HG03439 (cell line): ENCODE data around the gene ZBTB9.
A peak's percentile ranks its signal among the peaks of the same experiment; 100 is the strongest.

ENCODE experiments used
- ATAC-seq: cut with Tn5 transposase; IDR thresholded peaks from one replicate; pipeline ENCODE4 v1.9.1; 2021; ENCODE audit warnings: mild to moderate bottlenecking, moderate library complexity; ENCODE audit not compliant: unreplicated experiment

ZBTB9 gene

DNA sequence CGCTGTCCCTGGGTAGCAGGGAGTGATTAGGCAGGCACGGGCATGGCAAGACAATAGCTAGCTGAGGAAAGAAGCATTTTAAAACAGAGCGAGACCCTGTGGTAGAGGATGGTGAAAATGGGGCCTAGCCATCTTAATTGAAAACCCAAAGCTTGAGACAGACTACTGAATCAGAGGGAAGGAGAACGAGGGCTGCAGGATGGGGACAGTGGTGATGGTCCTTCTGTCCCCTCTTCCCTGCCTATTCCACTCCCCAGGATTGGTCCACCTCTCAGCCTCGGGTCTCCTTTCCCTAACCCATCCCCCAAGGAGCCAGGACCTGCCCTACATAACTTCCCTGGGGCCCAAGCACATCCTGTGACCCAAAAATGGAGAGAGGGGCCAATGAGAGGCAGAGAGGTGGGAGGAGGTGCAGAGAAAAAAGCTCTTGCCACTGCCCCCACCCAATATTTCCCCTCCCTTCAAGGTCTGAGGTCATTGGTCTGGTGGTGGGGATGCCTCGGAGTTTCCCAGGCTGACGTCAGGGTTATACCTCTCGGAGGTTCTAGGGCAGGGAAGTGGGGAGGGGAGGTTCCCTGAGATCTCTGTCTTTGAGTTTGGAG, 35.6 kb upstream of the ZBTB9 start:
- no peak for ATAC-seq

DNA sequence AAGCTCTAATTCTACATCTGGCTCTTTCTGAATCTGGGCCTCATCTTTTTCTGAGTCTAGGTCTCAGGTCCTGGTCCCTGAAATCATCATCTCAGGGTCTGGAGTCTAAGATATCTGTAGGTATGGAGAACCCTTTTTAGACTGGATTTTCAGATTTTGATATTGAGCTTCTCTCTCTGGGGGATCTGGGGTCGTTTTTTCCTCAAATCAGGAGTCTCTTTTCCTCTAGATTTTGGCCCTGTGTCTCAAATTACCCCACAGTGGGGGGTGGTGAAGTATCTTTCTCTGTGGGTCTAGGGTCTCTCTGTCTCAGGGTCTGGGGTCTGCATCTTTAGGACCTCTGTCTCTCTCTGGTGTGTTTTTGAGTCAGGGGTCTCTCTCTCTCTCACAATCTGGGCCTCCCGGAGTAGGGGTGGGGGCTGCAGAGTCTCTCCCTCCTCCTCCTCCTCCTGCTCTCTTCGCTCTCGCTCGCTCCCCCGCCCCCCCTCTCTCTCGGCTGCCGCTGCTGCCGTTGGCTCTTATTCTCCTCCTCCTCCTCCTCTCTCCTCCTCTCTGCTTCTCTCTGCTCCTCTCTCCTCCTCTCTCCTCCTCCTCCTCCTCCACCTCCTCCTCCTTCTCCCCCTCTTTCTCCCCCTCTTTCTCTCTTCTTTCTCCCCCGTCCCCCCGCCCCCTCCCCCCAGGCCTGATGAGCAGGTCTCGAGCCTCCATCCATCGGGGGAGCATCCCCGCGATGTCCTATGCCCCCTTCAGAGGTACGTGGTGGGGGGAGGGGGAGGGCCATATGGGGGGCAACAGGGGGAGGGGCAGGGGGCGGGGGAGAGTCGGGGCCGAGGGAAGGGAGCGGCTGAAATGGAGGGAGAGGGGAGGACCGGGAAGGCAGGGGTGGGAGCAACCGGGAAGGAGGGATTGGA, 34.5 kb upstream of the ZBTB9 start, which contains the start of gene SYNGAP1:
TSS of gene SYNGAP1 (plus strand) at position 486 of the 911 bp plus-strand sequence. CDS start at position 686, 200 bp downstream.
- ATAC-seq, result no peak

DNA sequence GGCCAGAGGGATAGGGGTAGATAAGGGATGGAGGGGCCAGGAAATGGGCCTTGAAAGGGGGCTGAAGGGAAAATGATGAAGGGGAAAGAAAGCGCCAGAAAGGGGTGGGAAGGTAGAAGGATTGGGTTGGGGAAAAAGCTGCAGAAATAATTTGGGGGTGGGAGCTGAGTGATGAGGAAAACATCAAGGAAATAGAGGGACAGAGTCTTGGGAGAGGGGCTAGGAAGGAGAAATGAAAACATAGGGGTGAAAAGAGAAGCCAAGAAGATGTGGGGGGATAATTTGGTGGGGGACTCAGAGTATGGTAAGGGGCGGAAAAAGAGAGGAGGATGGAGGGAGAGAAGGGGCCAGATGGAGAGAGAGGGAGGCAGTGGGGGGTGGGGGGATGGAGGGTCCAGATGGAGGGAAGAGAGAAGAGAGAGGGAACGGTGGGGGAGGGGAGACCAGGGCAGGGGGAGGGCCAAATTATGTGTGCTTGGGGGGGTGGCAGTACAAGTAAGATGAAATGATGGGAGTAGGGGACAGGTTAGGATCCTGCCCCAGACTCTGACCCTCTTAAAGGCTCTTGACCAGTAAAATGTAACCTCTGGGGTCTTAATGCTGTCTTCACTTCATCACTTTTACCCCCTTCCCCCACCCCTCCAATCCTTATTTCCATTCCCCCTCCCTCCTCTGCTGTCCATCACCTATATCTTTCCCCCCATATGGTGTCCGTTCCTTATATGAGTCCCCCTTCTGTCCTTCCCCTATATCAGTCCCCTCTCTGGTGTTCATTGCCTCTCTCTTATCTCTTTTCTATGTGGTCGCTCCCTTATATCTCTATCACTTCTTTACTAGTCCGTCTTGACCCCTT, 33.7 kb upstream of the ZBTB9 start:
- ATAC-seq, result no peak

- no peak for ATAC-seq
Observed at GRCh38 chr6:33421344-33421643, 33.1 kb upstream of the ZBTB9 start.

DNA sequence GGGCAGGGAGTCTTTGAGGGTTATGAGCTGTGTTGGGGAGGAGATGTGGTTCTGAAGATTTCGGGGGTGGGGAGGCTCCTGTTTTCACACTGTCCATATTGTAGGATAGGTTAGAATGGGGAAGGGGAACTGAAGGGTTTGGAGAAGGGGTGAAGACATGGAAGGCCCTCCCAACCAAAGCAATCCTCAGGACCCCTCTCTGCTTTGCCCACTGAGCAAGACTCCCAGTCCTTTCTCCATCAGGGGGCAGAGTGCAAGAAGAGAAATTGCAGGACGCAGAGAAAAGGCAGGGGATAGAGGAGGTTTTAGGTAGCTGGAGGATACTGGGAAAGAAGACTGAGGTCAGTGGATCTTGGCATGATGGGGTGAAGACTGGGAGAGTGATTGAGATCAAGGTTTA, 30.6 kb upstream of the ZBTB9 start:
- ATAC-seq, result no peak

DNA sequence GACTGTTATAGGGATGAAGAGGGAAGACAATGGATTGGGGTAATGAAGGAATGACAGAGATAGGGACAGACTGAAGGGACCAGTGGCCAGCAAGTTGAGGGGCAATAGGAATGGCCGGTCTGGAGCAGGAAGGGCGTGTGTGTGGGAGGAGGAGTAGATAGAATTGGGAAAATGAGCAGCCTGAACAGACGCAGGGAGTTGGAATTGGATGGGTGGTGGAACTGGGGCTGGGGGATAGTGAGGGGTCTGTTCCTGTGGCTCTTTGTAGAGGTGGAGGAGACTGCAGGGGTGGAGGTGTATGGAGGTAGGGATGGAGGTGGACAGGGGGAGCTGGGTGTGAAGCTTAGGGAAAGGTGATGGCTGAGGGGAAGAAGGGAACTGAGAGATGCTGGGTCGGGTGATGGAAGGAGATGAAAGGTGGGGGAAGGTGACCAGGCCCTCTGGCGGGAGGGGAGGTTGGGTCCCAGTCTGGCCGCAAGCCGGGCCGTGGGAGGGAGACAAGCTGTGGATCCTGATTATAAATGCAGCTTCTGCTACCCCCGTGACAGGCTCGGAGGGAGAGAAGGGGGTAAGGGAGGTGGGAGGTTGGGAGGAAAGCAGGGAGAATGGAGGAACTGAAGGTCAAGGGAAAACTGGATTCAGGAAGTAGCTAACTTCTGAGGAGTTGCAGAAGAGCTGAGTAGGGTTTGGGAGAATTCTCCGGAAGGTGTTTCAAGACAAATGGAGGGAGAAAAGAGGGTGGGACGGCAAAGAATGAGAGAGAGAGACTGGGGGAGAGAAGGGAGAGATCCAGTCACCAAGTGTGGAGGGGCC, 29.3 kb upstream of the ZBTB9 start:
- no peak for ATAC-seq

DNA sequence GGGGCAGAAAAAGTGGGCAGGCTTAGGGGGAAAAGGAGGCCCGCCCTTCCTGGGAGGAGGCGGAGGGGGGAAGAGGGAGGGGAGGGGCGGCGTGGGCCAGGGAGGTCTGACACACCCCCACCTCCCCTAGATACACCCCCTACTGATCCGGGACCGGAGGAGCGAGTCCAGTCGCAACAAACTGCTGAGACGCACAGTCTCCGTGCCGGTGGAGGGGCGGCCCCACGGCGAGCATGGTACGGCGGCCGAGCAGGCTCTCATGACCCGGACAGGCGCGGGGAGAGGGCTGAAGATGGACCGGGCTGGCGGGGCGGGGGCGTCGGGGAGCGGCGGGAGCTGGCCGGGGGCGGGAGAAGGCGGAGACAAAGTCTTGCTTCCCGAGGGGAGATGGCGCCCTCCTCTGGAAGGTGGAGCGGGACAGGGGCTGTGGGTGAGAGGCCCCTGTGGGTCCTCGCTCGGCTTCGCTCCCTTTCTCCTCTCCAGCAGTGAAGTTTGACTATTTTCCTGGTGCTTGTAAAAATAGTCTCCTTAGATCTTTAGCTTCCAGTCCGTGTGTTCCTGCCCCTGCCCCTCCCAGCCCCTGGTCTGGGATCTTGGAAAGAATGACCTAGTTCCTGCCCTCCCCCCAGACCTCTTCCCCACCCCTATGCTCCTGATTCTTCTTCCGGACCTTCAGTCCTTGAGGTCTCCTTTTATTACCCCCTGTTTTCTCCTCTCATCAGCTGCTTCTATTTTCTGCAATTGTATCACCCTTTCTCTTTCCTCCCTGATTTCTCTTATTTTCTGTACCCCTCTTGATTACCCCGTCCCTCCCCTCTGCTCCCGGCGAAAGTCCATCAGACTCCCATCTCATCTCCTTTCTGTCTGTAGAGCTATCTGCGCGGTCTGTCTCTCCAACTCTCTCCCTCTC, 28.5 kb upstream of the ZBTB9 start:
- ATAC-seq, result peak; percentile 48

DNA sequence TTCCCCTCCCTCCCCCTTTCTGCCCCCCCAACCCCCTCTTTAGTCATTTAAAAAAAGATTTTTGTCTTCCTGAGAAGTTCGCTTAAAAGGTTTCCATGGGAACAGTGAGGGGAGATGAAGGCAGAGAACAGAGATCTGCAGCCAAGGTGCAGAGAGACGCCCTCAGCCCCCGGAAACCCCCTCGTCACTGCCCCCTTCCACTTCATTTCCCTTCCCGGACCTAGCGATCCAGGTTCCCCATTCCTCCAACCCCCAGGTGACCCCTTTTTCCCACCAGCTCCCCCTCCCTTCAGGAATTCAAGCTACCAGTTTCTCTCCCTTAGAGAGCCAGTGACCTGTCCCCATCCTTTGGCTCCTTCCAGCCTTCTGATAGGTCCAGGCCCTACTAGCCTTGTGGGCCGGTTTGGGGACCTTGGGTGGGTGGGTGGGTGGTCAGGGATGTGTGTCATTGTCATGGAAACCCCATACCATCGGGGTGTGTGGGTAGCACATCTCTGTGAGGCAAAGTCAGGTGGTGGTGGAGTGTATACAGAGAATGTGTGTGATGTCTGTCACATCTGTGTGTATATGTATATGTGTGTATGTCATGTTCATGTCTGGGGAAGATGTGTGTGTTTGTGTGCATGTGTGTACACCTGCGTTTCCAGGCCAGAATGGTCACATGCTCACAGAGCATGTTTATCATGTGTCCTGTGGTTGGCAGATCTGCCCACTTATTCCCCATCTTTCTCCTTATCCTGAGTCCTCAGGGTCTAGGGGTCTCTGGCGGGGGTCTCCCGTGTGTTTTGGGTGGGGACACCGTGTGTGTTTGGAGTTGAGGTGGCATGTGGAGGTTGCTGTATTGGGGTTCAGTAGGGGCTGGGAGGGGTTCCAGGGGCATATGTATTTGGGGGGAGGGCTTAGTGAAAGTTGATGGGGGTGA, 27.5 kb upstream of the ZBTB9 start:
- ATAC-seq, result no peak

DNA sequence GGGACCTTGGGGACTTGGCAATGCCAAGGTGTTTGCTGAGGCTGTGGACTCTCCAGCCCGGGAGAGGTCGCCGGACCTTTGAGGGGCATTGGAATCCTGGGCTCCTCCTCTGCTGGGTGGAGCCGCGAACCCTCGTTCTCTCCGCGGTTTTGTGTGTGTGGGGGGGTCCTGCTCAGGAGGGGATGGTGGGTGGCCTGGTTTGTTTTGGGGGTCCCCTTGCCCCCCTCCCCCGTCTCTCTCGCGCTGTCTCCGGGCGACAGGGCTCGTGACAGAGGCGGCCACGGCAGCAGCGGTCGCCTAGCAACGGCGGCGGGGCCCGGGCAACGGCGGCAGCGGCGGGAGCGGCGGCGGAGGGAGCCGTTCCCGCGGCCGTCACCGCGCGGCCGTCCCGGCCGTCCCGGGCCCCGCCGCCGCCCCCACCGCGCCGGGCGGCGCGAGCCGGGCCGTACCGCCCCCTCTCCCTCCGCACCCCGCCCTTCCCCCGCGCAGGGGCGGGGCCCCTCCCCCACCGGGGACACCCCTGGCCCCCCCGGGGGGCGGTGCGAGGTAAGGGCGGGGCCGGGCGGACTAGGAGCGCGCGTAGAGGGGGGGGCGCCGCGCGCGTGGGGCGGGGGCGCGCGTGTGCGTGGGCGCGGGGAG, 26.7 kb upstream of the ZBTB9 start:
- ATAC-seq, result no peak

- ATAC-seq, result no peak
Observed at GRCh38 chr6:33428224-33428965, 26.0 kb upstream of the ZBTB9 start.

DNA sequence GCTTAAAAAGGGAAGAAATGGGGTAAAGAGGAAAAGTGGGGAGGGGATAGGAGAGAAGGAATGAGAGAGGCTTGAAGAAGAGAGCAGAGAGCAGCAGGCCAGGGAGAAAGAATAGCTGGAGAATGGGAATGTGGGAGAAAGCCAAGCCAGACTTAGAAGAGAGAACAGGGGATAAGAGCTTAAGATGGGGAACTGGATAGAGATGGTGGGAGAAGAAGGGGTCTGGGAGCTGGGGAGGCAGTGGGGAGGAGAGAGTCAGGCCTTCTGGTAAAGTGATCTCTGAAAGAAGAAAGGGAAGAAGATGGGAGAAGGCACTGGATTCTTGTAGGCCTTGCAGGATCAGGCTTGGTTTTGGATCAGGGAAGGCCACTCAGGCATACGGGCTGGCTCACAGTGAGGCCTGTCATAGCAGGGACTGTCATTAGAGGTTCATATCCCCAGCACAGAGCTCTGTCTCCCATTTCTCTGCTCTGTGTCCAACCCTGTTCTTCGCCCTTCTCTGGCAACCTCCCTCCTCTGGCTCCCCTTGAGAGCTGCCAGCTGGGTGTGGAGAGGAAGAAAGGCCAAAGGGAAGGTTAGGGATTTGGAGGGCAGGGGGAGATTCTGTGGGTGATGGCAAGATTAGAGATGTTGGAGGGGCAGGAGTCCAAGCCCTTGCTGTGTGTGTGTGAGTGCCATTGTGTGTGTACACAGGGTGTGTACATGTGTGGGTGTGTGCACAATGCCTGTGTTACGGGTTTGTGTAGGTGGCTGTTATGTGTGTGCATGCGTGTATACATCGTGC, 25.2 kb upstream of the ZBTB9 start:
- no peak for ATAC-seq

DNA sequence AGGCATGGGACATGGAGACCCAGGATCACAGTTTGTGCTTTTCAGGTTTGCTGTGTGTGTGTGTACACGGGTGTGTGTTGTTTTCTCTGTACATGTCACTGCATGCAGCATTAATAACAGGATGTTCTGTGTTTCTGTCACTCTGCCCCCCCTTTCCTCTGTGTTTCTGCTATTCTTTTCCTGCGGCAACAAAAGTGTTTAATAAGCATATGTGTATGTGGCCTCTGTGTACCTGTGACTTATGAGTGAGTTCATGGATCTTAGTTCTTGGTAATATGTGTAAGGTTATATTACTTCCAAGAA, 24.7 kb upstream of the ZBTB9 start:
- no peak for ATAC-seq

DNA sequence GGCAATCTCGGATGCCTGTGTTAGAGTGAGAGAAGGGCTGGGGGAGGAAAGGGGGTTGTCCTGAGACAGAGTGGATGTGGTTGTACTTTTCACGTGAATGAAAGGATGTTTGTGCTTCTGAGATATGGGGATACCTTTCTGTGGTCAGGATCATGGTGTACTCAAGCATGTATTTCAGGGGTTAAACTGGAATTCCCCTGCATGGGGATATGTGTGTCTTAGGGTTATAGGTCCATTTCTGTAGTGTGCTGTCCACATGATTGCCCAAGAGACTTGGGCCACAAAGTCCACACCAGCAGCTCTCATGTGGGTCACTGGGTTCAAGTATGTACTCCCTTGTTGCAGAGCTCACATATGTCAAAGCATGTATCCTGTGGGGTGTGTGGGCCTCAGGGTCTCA, 24.0 kb upstream of the ZBTB9 start:
- no peak for ATAC-seq

DNA sequence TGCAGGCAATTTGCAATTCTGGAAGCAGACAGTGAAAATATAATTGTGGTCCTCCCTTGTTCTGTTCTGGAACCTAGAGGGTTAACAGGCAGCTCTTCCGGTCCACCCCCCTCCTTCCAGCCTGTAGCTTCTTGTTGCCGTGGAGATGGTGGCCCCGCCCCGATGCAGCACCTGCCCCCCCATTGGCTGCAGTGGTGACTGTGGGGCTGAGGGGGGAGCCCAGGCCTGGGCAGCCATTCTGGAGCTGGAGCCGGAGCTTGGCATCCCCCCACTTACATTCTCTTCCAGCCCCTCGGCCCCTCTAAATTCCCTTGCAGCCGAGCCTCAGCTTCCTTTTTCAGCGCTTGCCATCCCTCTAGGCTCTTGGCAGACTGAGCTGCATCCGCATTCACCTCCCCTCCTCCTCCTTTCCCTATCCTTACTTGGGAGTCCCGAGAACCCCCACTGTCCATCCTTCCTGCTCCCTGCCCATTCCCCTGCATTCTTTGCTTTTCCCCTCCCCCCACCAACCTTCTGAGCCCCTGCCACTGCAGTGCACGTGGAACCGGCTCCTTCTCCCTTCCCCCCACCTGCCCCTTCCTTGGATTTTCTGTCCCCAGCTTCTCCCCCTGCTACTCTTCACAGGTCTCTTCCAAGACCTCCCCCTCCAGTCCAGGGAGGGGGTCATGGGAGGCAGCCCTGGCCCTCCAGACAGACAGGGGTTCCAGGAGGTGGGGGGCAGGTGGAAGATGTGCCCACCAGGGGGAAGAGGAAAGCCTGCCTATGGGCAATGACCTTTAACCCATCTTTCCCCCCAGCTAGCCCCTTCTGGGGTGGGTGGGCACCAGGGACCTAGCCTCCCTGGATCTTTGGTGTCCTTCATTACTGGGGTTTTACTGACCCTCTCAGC, 23.1 kb upstream of the ZBTB9 start:
- ATAC-seq, result no peak

GRCh38 chr6:33431880-33432541, 22.4 kb upstream of the ZBTB9 start:
- ATAC-seq, result no peak
